Duodenal mucosa (tissue), 2 donors: ENCODE measurements around the gene CRELD2.
A peak's percentile ranks its signal among the peaks of the same experiment; 100 is the strongest.

Source experiments
- H3K27ac ChIP-seq: one replicate; pipeline ENCODE4 v1.7.0; 2013; ENCODE audit warnings: low read depth, low read length
- H3K27me3 ChIP-seq, 2 donors: one replicate each; pipeline ENCODE4 v1.7.0; 2013; ENCODE audit warnings: low read length in 2 of 2, control low read depth in 1 of 2; ENCODE audit not compliant: insufficient read depth in 2 of 2, control insufficient read depth in 1 of 2
- H3K36me3 ChIP-seq, 2 donors: one replicate each; pipeline ENCODE4 v1.7.0; 2013; ENCODE audit warnings: low read length in 2 of 2, control low read depth in 1 of 2; ENCODE audit not compliant: insufficient read depth in 2 of 2, control insufficient read depth in 1 of 2
- H3K4me1 ChIP-seq, 2 donors: one replicate each; pipeline ENCODE4 v1.7.0; 2013; ENCODE audit warnings: low read length in 2 of 2, control low read depth in 1 of 2; ENCODE audit not compliant: insufficient read depth in 2 of 2, control insufficient read depth in 1 of 2
- H3K4me3 ChIP-seq, 2 donors: one replicate each; pipeline ENCODE4 v1.7.0; 2013; ENCODE audit warnings: low read length in 2 of 2, low read depth in 1 of 2
- H3K9ac ChIP-seq, 2 donors: one replicate each; pipeline ENCODE4 v1.7.0; 2013; ENCODE audit warnings: low read length in 2 of 2, low read depth in 1 of 2
- H3K9me3 ChIP-seq, 2 donors: one replicate each; pipeline ENCODE4 v1.7.0; 2013; ENCODE audit warnings: low read length in 2 of 2, control low read depth in 1 of 2; ENCODE audit not compliant: control insufficient read depth in 1 of 2

Gene CRELD2

GRCh38 chr22:49922484-49922883 lies 4.0 kb downstream of the CRELD2 start:
- H3K27me3 ChIP-seq, result no peaks in the 10 kb centered on the region
- no peak overlapping the region for H3K4me3 ChIP-seq
- H3K4me1 ChIP-seq, result peaks cover 8 to 13% of the 10 kb centered on the region in 2 donors
- peaks cover 4 to 29% of the 10 kb centered on the region in 2 donors for H3K36me3 ChIP-seq
- H3K9me3 ChIP-seq, result no peaks in the 10 kb centered on the region
- H3K9ac ChIP-seq, result no peak overlapping the region
- H3K27ac ChIP-seq, result no peak overlapping the region

GRCh38 chr22:49922926-49923325 lies 4.5 kb downstream of the CRELD2 start:
- H3K4me3 ChIP-seq, result no peak overlapping the region
- no peaks in the 10 kb centered on the region for H3K9me3 ChIP-seq
- no peak overlapping the region for H3K27ac ChIP-seq
- peaks cover 8 to 13% of the 10 kb centered on the region in 2 donors for H3K4me1 ChIP-seq
- H3K36me3 ChIP-seq, result peaks cover 4 to 29% of the 10 kb centered on the region in 2 donors
- H3K9ac ChIP-seq, result no peak overlapping the region
- no peaks in the 10 kb centered on the region for H3K27me3 ChIP-seq

- Histone ChIP-seq H3K4me1 (peaks cover 8 to 13% of the 10 kb centered on the region in 2 donors), H3K27me3 (no peaks in the 10 kb centered on the region), H3K36me3 (peaks cover 4 to 29% of the 10 kb centered on the region in 2 donors), H3K4me3 (no peak overlapping the region), H3K9me3 (no peaks in the 10 kb centered on the region), H3K27ac (no peak overlapping the region), H3K9ac (no peak overlapping the region)
Observed at GRCh38 chr22:49923445-49923844, 5.0 kb downstream of the CRELD2 start.

GRCh38 chr22:49924113-49924833 lies 5.8 kb downstream of the CRELD2 start:
- H3K27me3 ChIP-seq, result no peaks in the 10 kb centered on the region
- H3K4me1 ChIP-seq, result peaks cover 5 to 8% of the 10 kb centered on the region in 2 donors
- peaks cover 4 to 29% of the 10 kb centered on the region in 2 donors for H3K36me3 ChIP-seq
- H3K4me3 ChIP-seq, result no peak overlapping the region
- no peaks in the 10 kb centered on the region for H3K9me3 ChIP-seq
- no peak overlapping the region for H3K9ac ChIP-seq
- H3K27ac ChIP-seq, result no peak overlapping the region

- Histone ChIP-seq H3K27ac (no peak overlapping the region), H3K9ac (peak overlapping the region in 1 of 2 donors; percentile 27), H3K27me3 (no peaks in the 10 kb centered on the region), H3K9me3 (no peaks in the 10 kb centered on the region), H3K4me3 (peak overlapping the region in 1 of 2 donors; percentile 16), H3K36me3 (peaks cover under 1 to 22% of the 10 kb centered on the region in 2 donors), H3K4me1 (peaks cover 5 to 8% of the 10 kb centered on the region in 2 donors)
Observed at GRCh38 chr22:49925525-49926128, 7.2 kb downstream of the CRELD2 start.

- H3K9ac ChIP-seq, result no peak overlapping the region
- H3K9me3 ChIP-seq, result no peaks in the 10 kb centered on the region
- H3K36me3 ChIP-seq, result peaks cover 0 to 12% of the 10 kb centered on the region in 2 donors
- H3K27ac ChIP-seq, result no peak overlapping the region
- H3K27me3 ChIP-seq, result no peaks in the 10 kb centered on the region
- H3K4me3 ChIP-seq, result no peak overlapping the region
- peaks cover 8 to 14% of the 10 kb centered on the region in 2 donors for H3K4me1 ChIP-seq
Observed at GRCh38 chr22:49926916-49927315, 8.5 kb downstream of the CRELD2 start.

- no peak overlapping the region for H3K9ac ChIP-seq
- H3K4me1 ChIP-seq, result peaks cover 8 to 14% of the 10 kb centered on the region in 2 donors
- no peak overlapping the region for H3K4me3 ChIP-seq
- H3K9me3 ChIP-seq, result no peaks in the 10 kb centered on the region
- H3K27me3 ChIP-seq, result no peaks in the 10 kb centered on the region
- no peak overlapping the region for H3K27ac ChIP-seq
- peaks cover 0 to 12% of the 10 kb centered on the region in 2 donors for H3K36me3 ChIP-seq
Observed at GRCh38 chr22:49927483-49928184, 9.2 kb downstream of the CRELD2 start.

- Histone ChIP-seq H3K36me3 (peaks cover 0 to 12% of the 10 kb centered on the region in 2 donors), H3K27ac (no peak overlapping the region), H3K9me3 (no peaks in the 10 kb centered on the region), H3K4me3 (no peak overlapping the region), H3K27me3 (no peaks in the 10 kb centered on the region), H3K4me1 (peaks cover 10 to 15% of the 10 kb centered on the region in 2 donors), H3K9ac (no peak overlapping the region)
Observed at GRCh38 chr22:49928185-49928495, 9.7 kb downstream of the CRELD2 start.

GRCh38 chr22:49928555-49929210 lies 10.2 kb downstream of the CRELD2 start:
- Histone ChIP-seq H3K9ac (no peak overlapping the region), H3K27ac (no peak overlapping the region)

More at GRCh38 chr22:49928555-49929210, 10.2 kb downstream of the CRELD2 start:
- Histone ChIP-seq H3K27me3 (no peaks in the 10 kb centered on the region), H3K9me3 (no peaks in the 10 kb centered on the region), H3K4me1 (peaks cover 14 to 19% of the 10 kb centered on the region in 2 donors), H3K4me3 (no peak overlapping the region), H3K36me3 (peaks cover 0 to 12% of the 10 kb centered on the region in 2 donors)
